Loucy (cell line): Measurements from ENCODE around the gene XPNPEP1.
A peak's percentile ranks its signal among the peaks of the same experiment; 100 is the strongest.

Source experiments
- H2AFZ ChIP-seq: fragments of 200-600 bp; sonication (generic); 2 replicates; pipeline ENCODE4 v1.6.0; 2016; ENCODE audit warnings: antibody characterized with exemption, mild to moderate bottlenecking, low read length, moderate library complexity
- H3F3A ChIP-seq: fragments of 200-600 bp; 2 replicates; pipeline ENCODE4 v1.6.0; 2016; ENCODE audit warnings: antibody characterized with exemption, low read depth, mild to moderate bottlenecking
- H3K27me3 ChIP-seq: fragments of 200-600 bp; sonication (generic); 2 replicates; pipeline ENCODE4 v1.6.1; 2014; ENCODE audit warnings: low read length, mild to moderate bottlenecking; ENCODE audit not compliant: insufficient read depth, poor library complexity, severe bottlenecking
- H3K36me3 ChIP-seq: fragments of 200-600 bp; sonication (generic); 2 replicates; pipeline ENCODE4 v1.6.1; 2016; ENCODE audit warnings: low read length; ENCODE audit not compliant: insufficient read depth
- H3K4me1 ChIP-seq: fragments of 200-600 bp; sonication (generic); 2 replicates; pipeline ENCODE4 v1.5.1; 2014; ENCODE audit warnings: low read length, mild to moderate bottlenecking; ENCODE audit not compliant: insufficient read depth, poor library complexity, severe bottlenecking
- H3K4me2 ChIP-seq: fragments of 200-600 bp; sonication (generic); 2 replicates; pipeline ENCODE4 v1.6.0; 2014; ENCODE audit warnings: antibody characterized with exemption, low read length, low read depth, mild to moderate bottlenecking; ENCODE audit not compliant: poor library complexity, severe bottlenecking
- H3K4me3 ChIP-seq: fragments of 200-600 bp; sonication (generic); 2 replicates; pipeline ENCODE4 v1.5.1; 2014; ENCODE audit warnings: low read length, mild to moderate bottlenecking, mixed read lengths; ENCODE audit not compliant: poor library complexity, severe bottlenecking
- H3K79me2 ChIP-seq: fragments of 200-600 bp; sonication (generic); 2 replicates; pipeline ENCODE4 v1.6.1; 2014; ENCODE audit warnings: low read length; ENCODE audit not compliant: insufficient read depth
- H3K9ac ChIP-seq: fragments of 200-600 bp; sonication (generic); 2 replicates; pipeline ENCODE4 v1.6.0; 2014; ENCODE audit warnings: mild to moderate bottlenecking, low read depth, low read length, moderate library complexity; ENCODE audit not compliant: poor library complexity, severe bottlenecking
- H3K9me2 ChIP-seq: fragments of 200-600 bp; sonication (generic); replicated peaks from 2 replicates; pipeline ENCODE4 v1.6.1; 2016; ENCODE audit warnings: low read depth, low read length, mixed read lengths
- H3K9me3 ChIP-seq: fragments of 200-600 bp; sonication (generic); 2 replicates; pipeline ENCODE4 v1.6.1; 2014; ENCODE audit warnings: mild to moderate bottlenecking, antibody characterized with exemption, low read length, low read depth; ENCODE audit not compliant: insufficient read depth
- H4K20me1 ChIP-seq: fragments of 200-600 bp; sonication (generic); 2 replicates; pipeline ENCODE4 v1.6.0; 2014; ENCODE audit warnings: antibody characterized with exemption, low read length, mild to moderate bottlenecking; ENCODE audit not compliant: insufficient read depth, poor library complexity, severe bottlenecking
- CTCF ChIP-seq: fragments of 200-600 bp; sonication (generic); conservative IDR thresholded peaks from 2 replicates; pipeline ENCODE4 v1.5.1; 2014; ENCODE audit warnings: mild to moderate bottlenecking, antibody characterized with exemption, low read length
- EZH2phosphoT487 ChIP-seq: fragments of 200-600 bp; IDR thresholded peaks from 2 replicates; pipeline ENCODE4 v1.6.1; 2018; ENCODE audit warnings: antibody characterized with exemption, mild to moderate bottlenecking, moderate library complexity, borderline replicate concordance

The XPNPEP1 gene

GRCh38 chr10:109922976-109923921 lies at the start of gene XPNPEP1:
Gene XPNPEP1 (minus strand): TSS chr10:109923511. CDS start chr10:109923433, 78 bp downstream.
- peaks cover 50% of the 10 kb centered on the region for H3K79me2 ChIP-seq
- H4K20me1 ChIP-seq: no peaks in the 10 kb centered on the region
- peak within 1 kb of the TSS; percentile 98 for H3K4me2 ChIP-seq
- peak within 1 kb of the TSS; percentile 94 for H2AFZ ChIP-seq
- no peaks in the 10 kb centered on the region for H3K36me3 ChIP-seq
- TF ChIP-seq EZH2phosphoT487: no peak
- no peak for TF ChIP-seq CTCF
- H3F3A ChIP-seq: no peaks in the 10 kb centered on the region
- H3K9ac ChIP-seq: peak within 1 kb of the TSS; percentile 89
- no peaks in the 10 kb centered on the region for H3K9me2 ChIP-seq
- H3K4me3 ChIP-seq: peak within 1 kb of the TSS; percentile 91
- peaks cover 47% of the 10 kb centered on the region for H3K4me1 ChIP-seq
- H3K27me3 ChIP-seq: no peaks in the 10 kb centered on the region
- no peaks in the 10 kb centered on the region for H3K9me3 ChIP-seq

GRCh38 chr10:109972372-109973001 lies 49.2 kb upstream of the XPNPEP1 start:
- Histone ChIP-seq H2AFZ (no peak overlapping the region), H3K9me3 (no peaks in the 10 kb centered on the region), H3K4me1 (no peaks in the 10 kb centered on the region), H3K9ac (no peak overlapping the region), H4K20me1 (no peaks in the 10 kb centered on the region), H3K9me2 (no peaks in the 10 kb centered on the region), H3F3A (no peaks in the 10 kb centered on the region), H3K4me2 (no peak overlapping the region), H3K4me3 (no peak overlapping the region), H3K27me3 (no peaks in the 10 kb centered on the region), H3K36me3 (no peaks in the 10 kb centered on the region), H3K79me2 (no peaks in the 10 kb centered on the region)
- no peak for TF ChIP-seq CTCF
- no peak for TF ChIP-seq EZH2phosphoT487

GRCh38 chr10:109971634-109972033 lies 48.3 kb upstream of the XPNPEP1 start:
- H3F3A ChIP-seq: no peaks in the 10 kb centered on the region
- H3K27me3 ChIP-seq: no peaks in the 10 kb centered on the region
- no peak overlapping the region for H3K4me3 ChIP-seq
- no peaks in the 10 kb centered on the region for H3K4me1 ChIP-seq
- H3K9ac ChIP-seq: no peak overlapping the region
- H3K9me2 ChIP-seq: no peaks in the 10 kb centered on the region
- H2AFZ ChIP-seq: no peak overlapping the region
- TF ChIP-seq CTCF: no peak
- no peak for TF ChIP-seq EZH2phosphoT487
- H3K4me2 ChIP-seq: no peak overlapping the region
- H3K79me2 ChIP-seq: no peaks in the 10 kb centered on the region
- H4K20me1 ChIP-seq: no peaks in the 10 kb centered on the region
- H3K36me3 ChIP-seq: no peaks in the 10 kb centered on the region
- no peaks in the 10 kb centered on the region for H3K9me3 ChIP-seq
